AG10803 (cell line): Measurements from ENCODE around the gene KDR.

ENCODE experiments used
- DNase-seq: peaks from one replicate; pipeline ENCODE4 v3.0.0; 2010; ENCODE audit warnings: low read depth
- H3K4me3 ChIP-seq: 2 replicates; pipeline ENCODE4 v1.5.1; 2011; ENCODE audit warnings: mild to moderate bottlenecking, low read length, control low read depth
- CTCF ChIP-seq: conservative IDR thresholded peaks from 2 replicates; pipeline ENCODE4 v1.5.1; 2011; ENCODE audit warnings: mild to moderate bottlenecking, low read length, control low read depth, inconsistent platforms

The KDR gene

GRCh38 chr4:55050418-55050950, 74.9 kb downstream of the KDR start:
- TF ChIP-seq CTCF = no peak

GRCh38 chr4:55038176-55038890, 87.1 kb downstream of the KDR start:
- TF ChIP-seq CTCF = no peak
- no peak overlapping the region for H3K4me3 ChIP-seq
- DNase-seq = peak; percentile 21

More at GRCh38 chr4:55050418-55050950, 74.9 kb downstream of the KDR start:
- H3K4me3 ChIP-seq = no peak overlapping the region
- no peak for DNase-seq

GRCh38 chr4:55037728-55038127, 87.7 kb downstream of the KDR start:
- no peak for TF ChIP-seq CTCF
- DNase-seq = no peak
- no peak overlapping the region for H3K4me3 ChIP-seq

GRCh38 chr4:55036405-55036804, 89.0 kb downstream of the KDR start:
- H3K4me3 ChIP-seq = no peak overlapping the region
- no peak for TF ChIP-seq CTCF
- no peak for DNase-seq

- TF ChIP-seq CTCF = no peak
- no peak overlapping the region for H3K4me3 ChIP-seq
- DNase-seq = no peak
Observed at GRCh38 chr4:55035892-55036291, 89.5 kb downstream of the KDR start.

- H3K4me3 ChIP-seq = no peak overlapping the region
- no peak for DNase-seq
- TF ChIP-seq CTCF = no peak
Observed at GRCh38 chr4:55033296-55033695, 92.1 kb downstream of the KDR start.

- no peak for DNase-seq
- H3K4me3 ChIP-seq = no peak overlapping the region
- no peak for TF ChIP-seq CTCF
Observed at GRCh38 chr4:55032788-55033187, 92.6 kb downstream of the KDR start.
